HepG2 (cell line): Measurements from ENCODE around the gene CST3. TPM values are rescaled to one million over a fixed set of nuclear protein-coding genes. Genes with fewer than 3 reads are reported as not detected.

ENCODE experiments used
- ATAC-seq: fragments of 200-7000 bp; cut with Tn5 transposase; 3 replicates; pipeline ENCODE4 v1.9.1; 2020; ENCODE audit warnings: mild to moderate bottlenecking, moderate library complexity
- BruUV-seq: library from RNA; stranded (reverse); fragments of 400-500 nt; replicated peaks from 2 replicates; lab custom pipeline; 2021; lab: Mats Ljungman, UMichigan
- CTCF ChIA-PET: fragments of 300-600 bp; formaldehyde crosslinking; extraction: SDS; loops from one replicate; lab custom pipeline; 2021; ENCODE audit warnings: low total read pairs, inconsistent platforms, low intra/inter-chr PET ratio; lab: Yijun Ruan, JAX
- POLR2A ChIA-PET: fragments of 350-600 bp; sonication (Branson Sonifier 250); formaldehyde crosslinking; loops from one replicate; lab custom pipeline; 2020; ENCODE audit warnings: antibody characterized with exemption, inconsistent platforms; lab: Yijun Ruan, JAX
- DNase-seq: peaks from one replicate; pipeline ENCODE4 v3.0.0-alpha.2; 2015; ENCODE audit warnings: low spot score
- FAIRE-seq: peaks from 3 replicates; lab custom pipeline; 2011; peaks lifted over from hg19 to GRCh38; lab: Jason Lieb, UNC
- H2AFZ ChIP-seq: one replicate; pipeline ENCODE4 v1.6.1; 2011; ENCODE audit warnings: low read length, inconsistent platforms
- H3K27ac ChIP-seq: fragments of 300-600 bp; 3 replicates; pipeline ENCODE4 v1.8.0; 2011; ENCODE audit warnings: mixed run types, mild to moderate bottlenecking, mixed read lengths, low read length, inconsistent platforms; ENCODE audit not compliant: insufficient read depth; ENCODE audit errors: extremely low read length
- H3K27me3 ChIP-seq, 2 experiments: fragments of 200-600 bp in 1 of 2; 2 replicates in 1 of 2; 3 replicates in 1 of 2; pipeline versions ENCODE4 v1.6.0 to v1.8.0; 2011; ENCODE audit warnings: low read length in 2 of 2, mild to moderate bottlenecking in 2 of 2, moderate library complexity in 2 of 2, inconsistent platforms in 1 of 2; ENCODE audit not compliant: insufficient read depth in 2 of 2, control insufficient read depth in 1 of 2
- H3K36me3 ChIP-seq, 2 experiments: fragments of 200-600 bp in 1 of 2; replicated peaks in 1 of 2; 2 replicates in 1 of 2; 3 replicates in 1 of 2; pipeline versions ENCODE4 v1.5.1 to v1.8.0; 2011; ENCODE audit warnings: low read length in 2 of 2, inconsistent platforms in 1 of 2; ENCODE audit not compliant: insufficient read depth in 2 of 2, control insufficient read depth in 1 of 2
- H3K4me1 ChIP-seq: 2 replicates; pipeline ENCODE4 v1.5.1; 2012; ENCODE audit warnings: low read length, inconsistent platforms; ENCODE audit not compliant: insufficient read depth
- H3K4me2 ChIP-seq: 2 replicates; pipeline ENCODE4 v1.6.0; 2011; ENCODE audit warnings: low read depth, low read length, inconsistent platforms
- H3K4me3 ChIP-seq, 3 experiments: fragments of 200-600 bp in 1 of 3; sonication (generic), shearing (Covaris generic) in 1 of 3; replicated peaks in 1 of 3; 2 replicates each; pipeline ENCODE4 v1.5.1; 2011 to 2016; ENCODE audit warnings: low read length in 3 of 3, inconsistent platforms in 2 of 3, low read depth in 2 of 3, mild to moderate bottlenecking in 2 of 3, control low read depth in 1 of 3, mixed read lengths in 1 of 3; ENCODE audit not compliant: insufficient read depth in 1 of 3
- H3K79me2 ChIP-seq: one replicate; pipeline ENCODE4 v1.6.1; 2011; ENCODE audit warnings: low read length, inconsistent platforms; ENCODE audit not compliant: insufficient read depth
- H3K9ac ChIP-seq: 2 replicates; pipeline ENCODE4 v1.6.0; 2011; ENCODE audit warnings: mild to moderate bottlenecking, low read depth, low read length, inconsistent platforms; ENCODE audit not compliant: insufficient read depth
- H3K9me3 ChIP-seq: 2 replicates; pipeline ENCODE4 v1.5.1; 2012; ENCODE audit warnings: mild to moderate bottlenecking, low read length
- H4K20me1 ChIP-seq: 2 replicates; pipeline ENCODE4 v1.6.0; 2011; ENCODE audit warnings: inconsistent platforms, mild to moderate bottlenecking, low read length, moderate library complexity; ENCODE audit not compliant: insufficient read depth
- CC2D1A ChIP-seq: sonication (generic); formaldehyde crosslinking; IDR thresholded peaks from 2 replicates; pipeline ENCODE4 v1.8.1; 2023; ENCODE audit warnings: mild to moderate bottlenecking, missing genetic modification reagents
- FOXA3 ChIP-seq: IDR thresholded peaks from 2 replicates; pipeline ENCODE4 v1.6.1; 2016; ENCODE audit warnings: missing genetic modification reagents, missing compliant biosample characterization
- NKX3-1 ChIP-seq: sonication (generic); formaldehyde crosslinking; IDR thresholded peaks from 2 replicates; pipeline ENCODE4 v1.5.0; 2020; ENCODE audit warnings: missing genetic modification reagents
- ZKSCAN5 ChIP-seq: sonication (generic); formaldehyde crosslinking; IDR thresholded peaks from 2 replicates; pipeline ENCODE4 v1.5.1; 2020; ENCODE audit warnings: mild to moderate bottlenecking, missing genetic modification reagents
- ZNF788 ChIP-seq: sonication (generic); formaldehyde crosslinking; IDR thresholded peaks from 2 replicates; pipeline ENCODE4 v1.5.0; 2020; ENCODE audit warnings: mild to moderate bottlenecking, missing genetic modification reagents, borderline replicate concordance
- in situ Hi-C: cut with HindIII; loops from 2 replicates; pipeline ENCODE4 v1.10.0; 2017; ENCODE audit warnings: low pct_unique_long_range_greater_than_20kb; ENCODE audit not compliant: extremely low pct_ligation_motif_present
- intact Hi-C: fragments of 100-400 bp; cut with micrococcal nuclease; formaldehyde crosslinking; loops from one replicate; pipeline ENCODE4 v1.10.0; 2022; ENCODE audit not compliant: unreplicated experiment
- polyA plus RNA-seq, 8 experiments: library from polyadenylated mRNA; depleted of rRNA in 3 of 8; stranded (reverse) in 7 of 8; unstranded in 1 of 8; fragments of >200 nt; fragmentation: Illumina TruSeq in 4 of 8; extraction: Trizol in 4 of 8; gene quantifications; 2 replicates each; pipeline versions ENCODE4 v1.2.1 to v1.2.3, GENCODE V29; 2011 to 2016; ENCODE audit warnings: low read depth in 4 of 8, missing spikeins in 1 of 8, mixed read lengths in 1 of 8; ENCODE audit not compliant: insufficient read depth in 1 of 8
- total RNA-seq, 5 experiments: library from RNA; depleted of rRNA; stranded (reverse); fragments of >200 nt; fragmentation: Illumina TruSeq; extraction: Trizol; gene quantifications; 2 replicates each; pipeline ENCODE4 v1.2.3, GENCODE V29; 2016; ENCODE audit warnings: low read depth in 1 of 5
- TF ChIP-seq, protein P1 (sequence below): sonication (generic); formaldehyde crosslinking; IDR thresholded peaks from 2 replicates; pipeline ENCODE4 v1.5.0; 2020; ENCODE audit warnings: mild to moderate bottlenecking, missing genetic modification reagents, moderate library complexity
- TF ChIP-seq, protein P2 (sequence below): sonication (generic); formaldehyde crosslinking; IDR thresholded peaks from 2 replicates; pipeline ENCODE4 v1.4.0; 2020; ENCODE audit warnings: missing genetic modification reagents

CST3 gene
- total and polyA plus RNA-seq, 2 of the 13 experiments (the other 11 are each of a cell fraction or from before 2014, with no cell fraction given) = 690 to 1,005 TPM

DNA sequence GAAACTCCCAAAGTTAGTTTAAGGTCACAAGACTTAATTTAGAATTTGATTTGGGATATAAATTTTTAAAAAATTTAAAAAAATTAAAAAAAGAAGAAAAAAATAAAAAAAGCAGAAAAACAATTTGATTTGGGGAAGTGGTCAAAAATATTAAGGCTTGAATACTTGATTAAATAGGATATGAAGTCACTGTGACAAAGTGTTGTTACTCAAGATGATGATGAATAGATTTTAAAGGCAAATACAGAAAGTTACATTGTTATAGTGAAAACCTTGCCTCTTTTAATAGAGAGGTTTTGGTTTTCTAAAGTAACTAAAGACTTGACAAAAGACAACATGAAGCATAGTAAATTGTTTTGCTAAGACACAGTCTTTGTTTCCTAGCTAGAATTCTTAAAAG lies 39.3 kb downstream of the CST3 start:
- no peak overlapping the region for H3K9ac ChIP-seq
- no peak overlapping the region for H3K4me2 ChIP-seq
- no peaks in the 10 kb centered on the region for H3K9me3 ChIP-seq
- BruUV-seq = no TSS peak
- no peaks in the 10 kb centered on the region for H3K79me2 ChIP-seq
- ChIA-PET CTCF (no interaction called here), POLR2A (no interaction called here)
- no peak overlapping the region for H3K4me3 ChIP-seq
- no peak for ATAC-seq
- no peaks in the 10 kb centered on the region for H4K20me1 ChIP-seq
- H2AFZ ChIP-seq = no peak overlapping the region
- in situ Hi-C loops = no loop called here
- H3K27me3 ChIP-seq = peaks cover 0 to 18% of the 10 kb centered on the region in 2 experiments; a peak in 1 of 5 replicates
- no peaks in the 10 kb centered on the region for H3K36me3 ChIP-seq
- H3K27ac ChIP-seq = no peak overlapping the region
- DNase-seq = no peak
- FAIRE-seq = no peak
- peaks cover 10% of the 10 kb centered on the region; the same call in 1 of the 2 replicates for H3K4me1 ChIP-seq
- TF ChIP-seq NKX3-1 (no peak), ZKSCAN5 (CRISPR knock-in tag) (no peak), CC2D1A (CRISPR knock-in tag) (no peak), ZNF788 (no peak), FOXA3 (CRISPR knock-in tag) (no peak)
- TF ChIP-seq, protein P1, sequence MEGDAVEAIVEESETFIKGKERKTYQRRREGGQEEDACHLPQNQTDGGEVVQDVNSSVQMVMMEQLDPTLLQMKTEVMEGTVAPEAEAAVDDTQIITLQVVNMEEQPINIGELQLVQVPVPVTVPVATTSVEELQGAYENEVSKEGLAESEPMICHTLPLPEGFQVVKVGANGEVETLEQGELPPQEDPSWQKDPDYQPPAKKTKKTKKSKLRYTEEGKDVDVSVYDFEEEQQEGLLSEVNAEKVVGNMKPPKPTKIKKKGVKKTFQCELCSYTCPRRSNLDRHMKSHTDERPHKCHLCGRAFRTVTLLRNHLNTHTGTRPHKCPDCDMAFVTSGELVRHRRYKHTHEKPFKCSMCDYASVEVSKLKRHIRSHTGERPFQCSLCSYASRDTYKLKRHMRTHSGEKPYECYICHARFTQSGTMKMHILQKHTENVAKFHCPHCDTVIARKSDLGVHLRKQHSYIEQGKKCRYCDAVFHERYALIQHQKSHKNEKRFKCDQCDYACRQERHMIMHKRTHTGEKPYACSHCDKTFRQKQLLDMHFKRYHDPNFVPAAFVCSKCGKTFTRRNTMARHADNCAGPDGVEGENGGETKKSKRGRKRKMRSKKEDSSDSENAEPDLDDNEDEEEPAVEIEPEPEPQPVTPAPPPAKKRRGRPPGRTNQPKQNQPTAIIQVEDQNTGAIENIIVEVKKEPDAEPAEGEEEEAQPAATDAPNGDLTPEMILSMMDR (CRISPR knock-in tag) = no peak
- TF ChIP-seq, protein P2, sequence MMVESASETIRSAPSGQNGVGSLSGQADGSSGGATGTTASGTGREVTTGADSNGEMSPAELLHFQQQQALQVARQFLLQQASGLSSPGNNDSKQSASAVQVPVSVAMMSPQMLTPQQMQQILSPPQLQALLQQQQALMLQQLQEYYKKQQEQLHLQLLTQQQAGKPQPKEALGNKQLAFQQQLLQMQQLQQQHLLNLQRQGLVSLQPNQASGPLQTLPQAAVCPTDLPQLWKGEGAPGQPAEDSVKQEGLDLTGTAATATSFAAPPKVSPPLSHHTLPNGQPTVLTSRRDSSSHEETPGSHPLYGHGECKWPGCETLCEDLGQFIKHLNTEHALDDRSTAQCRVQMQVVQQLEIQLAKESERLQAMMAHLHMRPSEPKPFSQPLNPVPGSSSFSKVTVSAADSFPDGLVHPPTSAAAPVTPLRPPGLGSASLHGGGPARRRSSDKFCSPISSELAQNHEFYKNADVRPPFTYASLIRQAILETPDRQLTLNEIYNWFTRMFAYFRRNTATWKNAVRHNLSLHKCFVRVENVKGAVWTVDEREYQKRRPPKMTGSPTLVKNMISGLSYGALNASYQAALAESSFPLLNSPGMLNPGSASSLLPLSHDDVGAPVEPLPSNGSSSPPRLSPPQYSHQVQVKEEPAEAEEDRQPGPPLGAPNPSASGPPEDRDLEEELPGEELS (CRISPR knock-in tag) = no peak
- intact Hi-C loops = no loop called here
